NCI-H345 treated with DMSO at 0.1 percent for 48 hours (cell line): ENCODE data around the gene PDPK1.
A peak's percentile ranks its signal among the peaks of the same experiment; 100 is the strongest.
"Not testable (repeated sequence)": the region's sequence is repeated elsewhere in the genome, so short reads cannot be mapped to it uniquely, and the experiment has no call there.

ENCODE experiments used
- DNase-seq: peaks from one replicate; lab custom pipeline; 2025; ENCODE audit not compliant: unreplicated experiment; lab: John Stamatoyannopoulos, UW

The PDPK1 gene

GRCh38 chr16:2523801-2524231, 14.0 kb upstream of the PDPK1 start:
- no peak for DNase-seq

GRCh38 chr16:2524339-2524938, 13.4 kb upstream of the PDPK1 start:
- no peak for DNase-seq

- no peak for DNase-seq
Measured at GRCh38 chr16:2526135-2526534, 11.7 kb upstream of the PDPK1 start.

GRCh38 chr16:2527071-2527783, 10.6 kb upstream of the PDPK1 start:
- DNase-seq: no peak

GRCh38 chr16:2527784-2528100, 10.1 kb upstream of the PDPK1 start:
- no peak for DNase-seq

GRCh38 chr16:2528161-2529060, 9.4 kb upstream of the PDPK1 start:
- no peak for DNase-seq

GRCh38 chr16:2529061-2529931, 8.5 kb upstream of the PDPK1 start:
- DNase-seq: no peak

GRCh38 chr16:2529961-2530628, 7.7 kb upstream of the PDPK1 start:
- no peak for DNase-seq

- DNase-seq: no peak
Measured at GRCh38 chr16:2530629-2531318, 7.0 kb upstream of the PDPK1 start.

- no peak for DNase-seq
Measured at GRCh38 chr16:2531371-2531695, 6.5 kb upstream of the PDPK1 start, which contains the start of gene CEMP1. Gene CEMP1 (minus strand): TSS chr16:2531408. CDS start chr16:2531073, 335 bp downstream.

- peak; percentile 91 for DNase-seq
Measured at GRCh38 chr16:2531696-2532493, 5.9 kb upstream of the PDPK1 start.

- peak; percentile 74 for DNase-seq
Measured at GRCh38 chr16:2532494-2533141, 5.2 kb upstream of the PDPK1 start.

- not testable (repeated sequence) for DNase-seq
Measured at GRCh38 chr16:2533142-2533755, 4.6 kb upstream of the PDPK1 start.

GRCh38 chr16:2533912-2534311, 3.9 kb upstream of the PDPK1 start:
- DNase-seq: no peak

GRCh38 chr16:2534335-2534734, 3.5 kb upstream of the PDPK1 start:
- DNase-seq: not testable (repeated sequence)

- DNase-seq: no peak
Measured at GRCh38 chr16:2535625-2536013, 2.2 kb upstream of the PDPK1 start.

GRCh38 chr16:2539192-2539844, 1.5 kb downstream of the PDPK1 start:
- not testable (repeated sequence) for DNase-seq
